Measurements from ENCODE around the gene ZBBX. TPM values are rescaled to one million over a fixed set of nuclear protein-coding genes. Genes with fewer than 3 reads are reported as not detected.

Gene ZBBX
- total RNA-seq, 1 donor from 2014 or later = not detected

GRCh38 chr3:167355446-167355845 lies 24.7 kb downstream of the ZBBX start:
- DNase-seq = no peak
- no peaks in the 10 kb centered on the region for H3K27me3 Mint-ChIP-seq
- no peak overlapping the region for H3K4me3 Mint-ChIP-seq
- no peaks in the 10 kb centered on the region for H3K4me1 Mint-ChIP-seq
- H3K9me3 Mint-ChIP-seq = no peaks in the 10 kb centered on the region
- no peaks in the 10 kb centered on the region for H3K36me3 Mint-ChIP-seq (ENCODE audit: low read depth)
- intact Hi-C loops (cut with micrococcal nuclease) = loop anchor here (10.0 kb wide), 1 partner anchor 1501 kb away; no protein-coding TSS in a partner anchor
- H3K27ac Mint-ChIP-seq = no peak overlapping the region

DNA sequence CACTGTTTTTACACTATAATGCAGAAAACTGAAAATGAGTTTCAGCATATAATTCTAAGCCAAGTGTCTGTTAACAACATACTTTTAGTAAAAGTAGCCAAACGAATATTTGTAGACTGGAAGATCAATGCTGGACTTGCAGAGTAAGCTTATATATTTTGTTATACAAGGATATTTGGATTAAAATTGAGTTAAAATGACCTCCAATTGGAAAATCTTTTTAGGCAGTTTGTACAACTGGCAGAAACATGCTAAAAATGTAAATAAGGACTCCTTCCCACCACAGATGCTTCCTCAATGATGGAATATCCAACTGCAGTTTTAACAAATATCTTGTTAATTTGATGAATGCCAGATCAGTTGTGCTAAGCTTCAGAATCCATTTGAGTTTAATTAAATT lies 25.3 kb downstream of the ZBBX start:
- no peak overlapping the region for H3K4me3 Mint-ChIP-seq
- no peaks in the 10 kb centered on the region for H3K36me3 Mint-ChIP-seq (ENCODE audit: low read depth)
- H3K27ac Mint-ChIP-seq = no peak overlapping the region
- H3K4me1 Mint-ChIP-seq = no peaks in the 10 kb centered on the region
- no peaks in the 10 kb centered on the region for H3K9me3 Mint-ChIP-seq
- intact Hi-C loops (cut with micrococcal nuclease) = loop anchor here (10.0 kb wide), 1 partner anchor 1500 kb away; no protein-coding TSS in a partner anchor
- no peaks in the 10 kb centered on the region for H3K27me3 Mint-ChIP-seq
- DNase-seq = no peak

DNA sequence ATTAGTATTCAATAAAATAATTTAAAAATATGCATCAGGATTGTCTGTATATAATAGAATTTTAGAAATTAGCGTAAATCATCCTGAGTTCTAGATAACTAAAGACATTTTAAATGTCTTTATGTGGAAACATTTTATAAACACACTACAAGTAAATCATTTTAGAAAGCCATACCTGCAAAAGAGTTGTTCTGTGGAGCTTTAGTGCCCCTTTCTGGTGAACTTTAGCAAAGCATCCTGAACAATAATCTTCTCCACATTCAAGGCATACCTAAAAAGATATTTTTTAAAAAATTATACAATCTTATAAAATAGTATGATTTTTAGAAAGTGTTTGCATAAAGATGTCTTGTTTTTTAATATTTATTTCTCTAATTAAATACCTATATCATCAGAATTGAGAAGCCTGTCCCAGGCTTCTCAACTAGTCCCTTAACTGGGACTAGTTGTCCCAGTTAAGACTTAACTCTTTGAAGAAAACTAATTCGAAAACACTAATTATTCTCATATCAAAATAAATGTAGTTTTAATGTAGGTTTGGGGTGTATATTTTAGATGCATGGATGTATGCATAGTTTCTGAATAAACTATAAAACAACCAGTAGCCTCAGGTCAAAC lies 29.7 kb downstream of the ZBBX start:
- no peaks in the 10 kb centered on the region for H3K4me1 Mint-ChIP-seq
- DNase-seq = no peak
- no peaks in the 10 kb centered on the region for H3K9me3 Mint-ChIP-seq
- no peak overlapping the region for H3K27ac Mint-ChIP-seq
- intact Hi-C loops (cut with micrococcal nuclease) = loop anchor here (10.0 kb wide), 1 partner anchor 1496 kb away; no protein-coding TSS in a partner anchor
- no peak overlapping the region for H3K4me3 Mint-ChIP-seq
- H3K36me3 Mint-ChIP-seq (ENCODE audit: low read depth) = no peaks in the 10 kb centered on the region
- no peaks in the 10 kb centered on the region for H3K27me3 Mint-ChIP-seq

- Mint-ChIP-seq H3K4me1 (no peaks in the 10 kb centered on the region), H3K9me3 (no peaks in the 10 kb centered on the region), H3K27ac (no peak overlapping the region), H3K36me3 (ENCODE audit: low read depth) (no peaks in the 10 kb centered on the region), H3K27me3 (no peaks in the 10 kb centered on the region), H3K4me3 (no peak overlapping the region)
- DNase-seq = no peak
- intact Hi-C loops (cut with micrococcal nuclease) = no loop called here
Measured at GRCh38 chr3:167346171-167346570, 33.9 kb downstream of the ZBBX start.

DNA sequence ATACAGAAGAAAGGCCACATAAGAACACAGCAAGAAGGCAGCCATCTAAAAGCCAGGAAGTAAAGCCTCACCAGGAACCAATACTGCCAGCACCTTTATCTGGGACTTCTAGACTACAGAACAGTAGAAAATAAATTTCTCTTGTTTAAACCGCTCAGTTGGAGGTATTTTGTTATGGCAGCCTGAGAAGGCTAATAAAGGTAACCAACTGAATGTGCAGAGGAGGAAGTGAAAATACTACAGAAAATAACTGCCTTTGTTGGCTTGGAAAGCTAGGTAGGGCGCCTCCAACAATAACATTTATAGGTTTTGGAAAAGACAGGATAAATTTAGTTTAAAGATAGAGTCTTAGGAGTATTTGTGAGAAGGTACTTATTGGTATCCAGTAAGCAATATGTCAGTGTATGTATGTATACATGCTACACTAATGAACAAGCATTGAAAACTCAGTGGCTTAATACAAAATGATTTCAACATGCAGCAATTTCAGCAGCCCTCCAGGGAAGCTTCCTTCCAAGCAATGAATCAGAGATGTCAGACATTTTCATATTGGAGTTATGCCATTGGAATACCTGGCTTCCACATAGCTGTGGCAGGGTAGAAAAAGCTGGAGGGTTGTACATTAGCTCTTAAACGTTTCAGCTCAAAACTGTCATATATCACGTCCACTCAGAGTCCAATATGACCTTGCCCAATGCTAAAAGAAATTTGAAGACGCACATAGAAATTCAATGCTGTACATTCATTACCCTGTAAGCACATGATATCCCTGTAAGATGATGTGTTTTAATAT lies 48.9 kb downstream of the ZBBX start:
- no peak overlapping the region for H3K4me3 Mint-ChIP-seq
- H3K36me3 Mint-ChIP-seq (ENCODE audit: low read depth) = no peaks in the 10 kb centered on the region
- no peaks in the 10 kb centered on the region for H3K4me1 Mint-ChIP-seq
- H3K27me3 Mint-ChIP-seq = no peaks in the 10 kb centered on the region
- H3K27ac Mint-ChIP-seq = no peak overlapping the region
- no peaks in the 10 kb centered on the region for H3K9me3 Mint-ChIP-seq
- intact Hi-C loops (cut with micrococcal nuclease) = no loop called here
- DNase-seq = no peak

- DNase-seq = no peak
- Mint-ChIP-seq H3K4me1 (no peaks in the 10 kb centered on the region), H3K36me3 (ENCODE audit: low read depth) (no peaks in the 10 kb centered on the region), H3K27me3 (no peaks in the 10 kb centered on the region), H3K27ac (no peak overlapping the region), H3K4me3 (no peak overlapping the region), H3K9me3 (no peaks in the 10 kb centered on the region)
- intact Hi-C loops (cut with micrococcal nuclease) = no loop called here
Measured at GRCh38 chr3:167323572-167323971, 56.5 kb downstream of the ZBBX start.

GRCh38 chr3:167318996-167319615 lies 61.0 kb downstream of the ZBBX start:
- no peak overlapping the region for H3K4me3 Mint-ChIP-seq
- no peak overlapping the region for H3K27ac Mint-ChIP-seq
- DNase-seq = no peak
- H3K27me3 Mint-ChIP-seq = no peaks in the 10 kb centered on the region
- intact Hi-C loops (cut with micrococcal nuclease) = no loop called here
- no peaks in the 10 kb centered on the region for H3K4me1 Mint-ChIP-seq
- no peaks in the 10 kb centered on the region for H3K9me3 Mint-ChIP-seq
- H3K36me3 Mint-ChIP-seq (ENCODE audit: low read depth) = no peaks in the 10 kb centered on the region

DNA sequence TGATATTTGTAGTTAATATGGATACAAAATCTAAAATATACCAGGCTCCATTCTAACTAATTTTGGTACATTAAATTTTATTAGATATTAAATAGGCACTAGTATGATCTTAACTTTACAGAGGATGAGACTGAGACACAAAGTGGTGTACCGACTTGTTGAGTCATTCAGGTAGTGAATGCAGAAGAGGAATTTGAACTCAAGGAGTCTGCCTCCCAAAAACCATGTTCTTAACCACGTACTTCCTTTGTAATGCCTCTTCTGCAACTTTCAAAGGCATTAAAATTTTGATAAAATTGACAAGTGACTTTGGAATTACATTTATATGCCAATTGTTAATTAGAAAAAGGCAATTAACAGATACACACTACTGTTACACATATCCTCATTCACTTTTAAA lies 61.8 kb downstream of the ZBBX start:
- H3K36me3 Mint-ChIP-seq (ENCODE audit: low read depth) = no peaks in the 10 kb centered on the region
- H3K9me3 Mint-ChIP-seq = no peaks in the 10 kb centered on the region
- H3K4me3 Mint-ChIP-seq = no peak overlapping the region
- no peak overlapping the region for H3K27ac Mint-ChIP-seq
- H3K27me3 Mint-ChIP-seq = no peaks in the 10 kb centered on the region
- no peak for DNase-seq
- H3K4me1 Mint-ChIP-seq = no peaks in the 10 kb centered on the region
- intact Hi-C loops (cut with micrococcal nuclease) = no loop called here

DNA sequence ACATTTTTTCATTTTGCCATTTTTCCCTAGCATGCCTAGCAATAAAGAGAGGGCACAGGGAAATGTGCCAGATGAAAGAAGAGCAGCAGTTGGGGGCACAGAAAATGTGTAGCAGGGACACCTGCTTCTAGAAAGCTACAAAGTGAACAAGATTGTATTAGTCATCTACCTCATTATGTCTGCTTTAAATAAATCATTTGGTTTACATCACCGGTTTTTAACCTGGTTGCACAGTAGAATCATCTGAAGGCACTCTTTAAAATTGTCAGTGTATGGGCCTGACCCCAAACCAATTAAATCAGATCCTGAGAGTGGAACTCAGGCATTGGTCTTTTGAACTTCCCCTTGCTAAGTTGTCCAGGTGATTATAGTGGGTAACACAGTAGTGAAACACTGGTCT lies 73.8 kb downstream of the ZBBX start:
- intact Hi-C loops (cut with micrococcal nuclease) = no loop called here
- Mint-ChIP-seq H3K4me1 (no peaks in the 10 kb centered on the region), H3K4me3 (no peak overlapping the region), H3K9me3 (no peaks in the 10 kb centered on the region), H3K36me3 (ENCODE audit: low read depth) (no peaks in the 10 kb centered on the region), H3K27ac (no peak overlapping the region), H3K27me3 (no peaks in the 10 kb centered on the region)
- DNase-seq = no peak

DNA sequence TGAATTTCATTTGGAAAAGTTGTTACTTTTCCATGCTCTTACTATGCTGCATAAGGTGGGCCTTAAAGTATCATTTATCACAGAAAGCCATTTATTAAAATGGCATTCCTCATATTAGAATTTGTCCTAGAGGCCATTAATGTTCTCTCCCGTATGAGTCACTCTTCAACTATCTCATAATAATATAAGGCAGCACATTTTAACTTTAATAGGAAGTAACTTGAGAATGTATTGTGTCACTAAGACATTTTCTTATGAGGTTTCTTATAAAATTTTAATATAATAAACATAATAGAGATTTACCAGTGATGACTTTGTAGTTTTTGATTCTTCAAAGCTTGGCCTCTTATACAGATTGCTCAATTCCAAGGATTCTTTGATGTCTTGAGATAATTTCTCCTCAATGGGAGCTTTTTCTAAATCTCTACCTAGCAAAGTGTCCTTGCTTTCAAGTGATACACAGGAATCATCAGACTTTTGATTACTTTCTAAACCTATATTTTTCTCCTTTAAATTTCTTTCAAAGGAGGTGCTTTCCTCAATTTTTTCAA lies 74.7 kb downstream of the ZBBX start:
- no peaks in the 10 kb centered on the region for H3K27me3 Mint-ChIP-seq
- DNase-seq = no peak
- no peaks in the 10 kb centered on the region for H3K9me3 Mint-ChIP-seq
- intact Hi-C loops (cut with micrococcal nuclease) = no loop called here
- H3K4me3 Mint-ChIP-seq = no peak overlapping the region
- no peak overlapping the region for H3K27ac Mint-ChIP-seq
- H3K36me3 Mint-ChIP-seq (ENCODE audit: low read depth) = no peaks in the 10 kb centered on the region
- H3K4me1 Mint-ChIP-seq = no peaks in the 10 kb centered on the region

DNA sequence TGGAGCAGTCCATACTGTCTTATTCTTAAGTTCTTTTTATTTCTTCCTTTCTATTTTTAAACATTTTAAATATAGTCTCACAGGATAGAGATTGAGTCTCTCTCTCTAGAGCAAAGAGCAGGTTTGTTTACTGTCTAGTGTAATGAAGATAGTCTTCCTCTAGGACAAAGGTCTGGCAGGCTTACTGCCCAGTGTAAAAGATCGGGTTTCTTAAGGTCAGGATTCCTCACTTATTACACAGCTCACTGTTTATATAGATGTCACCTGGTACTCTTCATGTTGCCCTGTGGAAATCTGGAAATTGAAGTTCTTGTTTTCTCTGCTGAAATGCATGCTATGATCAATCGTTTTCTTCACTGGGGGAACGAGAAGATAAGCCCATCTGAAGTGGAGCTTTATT lies 76.0 kb downstream of the ZBBX start:
- DNase-seq = no peak
- Mint-ChIP-seq H3K9me3 (no peaks in the 10 kb centered on the region), H3K27me3 (no peaks in the 10 kb centered on the region), H3K27ac (no peak overlapping the region), H3K36me3 (ENCODE audit: low read depth) (no peaks in the 10 kb centered on the region), H3K4me1 (no peaks in the 10 kb centered on the region), H3K4me3 (no peak overlapping the region)
- intact Hi-C loops (cut with micrococcal nuclease) = no loop called here

DNA sequence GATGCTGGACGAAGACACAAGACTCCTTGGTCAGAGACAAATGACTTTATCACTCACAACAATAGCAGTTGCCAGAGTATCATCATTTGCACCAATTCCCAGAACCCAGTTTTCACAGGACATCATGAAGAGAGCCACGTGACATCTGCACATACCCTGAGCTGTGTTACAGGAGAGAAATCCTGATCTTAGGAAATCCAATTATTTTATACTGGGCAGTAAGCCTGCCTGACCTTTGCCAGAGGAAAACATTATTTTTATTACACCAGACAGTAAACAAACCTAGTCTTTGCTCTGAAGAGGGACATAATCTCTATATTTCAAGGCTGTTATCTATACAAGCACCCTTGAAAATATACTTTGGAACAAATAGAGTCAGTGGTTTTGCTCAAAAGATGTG lies 77.4 kb downstream of the ZBBX start:
- intact Hi-C loops (cut with micrococcal nuclease) = no loop called here
- no peaks in the 10 kb centered on the region for H3K9me3 Mint-ChIP-seq
- no peak overlapping the region for H3K27ac Mint-ChIP-seq
- H3K27me3 Mint-ChIP-seq = no peaks in the 10 kb centered on the region
- H3K4me3 Mint-ChIP-seq = no peak overlapping the region
- no peaks in the 10 kb centered on the region for H3K4me1 Mint-ChIP-seq
- no peak for DNase-seq
- no peaks in the 10 kb centered on the region for H3K36me3 Mint-ChIP-seq (ENCODE audit: low read depth)

- no peak for DNase-seq
- Mint-ChIP-seq H3K4me3 (no peak overlapping the region), H3K36me3 (ENCODE audit: low read depth) (no peaks in the 10 kb centered on the region), H3K27ac (no peak overlapping the region), H3K4me1 (no peaks in the 10 kb centered on the region), H3K9me3 (no peaks in the 10 kb centered on the region), H3K27me3 (no peaks in the 10 kb centered on the region)
- intact Hi-C loops (cut with micrococcal nuclease) = no loop called here
Measured at GRCh38 chr3:167300207-167300606, 79.9 kb downstream of the ZBBX start.

GRCh38 chr3:167289435-167289834 lies 90.7 kb downstream of the ZBBX start:
- no peak for DNase-seq
- peaks cover 3% of the 10 kb centered on the region for H3K9me3 Mint-ChIP-seq
- H3K27ac Mint-ChIP-seq = no peak overlapping the region
- H3K36me3 Mint-ChIP-seq (ENCODE audit: low read depth) = no peaks in the 10 kb centered on the region
- no peaks in the 10 kb centered on the region for H3K4me1 Mint-ChIP-seq
- intact Hi-C loops (cut with micrococcal nuclease) = no loop called here
- no peaks in the 10 kb centered on the region for H3K27me3 Mint-ChIP-seq
- no peak overlapping the region for H3K4me3 Mint-ChIP-seq
